Erythroblast (primary cell): ENCODE measurements around the gene SDF4.
A peak's percentile ranks its signal among the peaks of the same experiment; 100 is the strongest.

Experiments
- DNase-seq, 2 experiments: peaks; one replicate each; lab custom pipeline; 2025; lab: John Stamatoyannopoulos, UW
- GATA1 ChIP-seq: IDR thresholded peaks from 2 replicates; pipeline ENCODE4 v1.6.1; 2011; ENCODE audit warnings: low read depth, mild to moderate bottlenecking, control low read depth, low read length, moderate library complexity
- POLR2A ChIP-seq: IDR thresholded peaks from 2 replicates; pipeline ENCODE4 v1.6.1; 2011; ENCODE audit warnings: mild to moderate bottlenecking, low read length

The SDF4 gene

DNA sequence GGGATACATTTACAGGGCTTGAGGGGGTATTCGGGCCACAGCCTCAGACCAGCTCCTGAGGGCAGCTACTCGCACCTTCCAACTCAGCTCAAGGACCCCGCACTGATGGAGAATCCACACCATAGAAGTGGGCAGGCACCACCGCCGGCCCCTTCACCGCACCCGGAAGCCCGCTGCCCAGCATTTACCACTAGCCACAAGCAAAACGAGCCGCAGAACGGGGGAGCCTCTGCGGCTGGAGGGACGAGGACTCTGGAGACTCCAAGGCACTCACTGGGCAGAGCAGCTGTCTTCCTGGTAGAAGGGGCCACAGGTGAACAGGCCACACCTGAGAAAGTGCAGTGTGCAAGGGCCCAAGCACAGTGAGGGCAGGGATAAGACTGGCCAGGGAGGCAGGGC is 36.5 kb upstream of the SDF4 start:
- DNase-seq = no peak
- TF ChIP-seq POLR2A = peak; percentile 11
- no peak for TF ChIP-seq GATA1

DNA sequence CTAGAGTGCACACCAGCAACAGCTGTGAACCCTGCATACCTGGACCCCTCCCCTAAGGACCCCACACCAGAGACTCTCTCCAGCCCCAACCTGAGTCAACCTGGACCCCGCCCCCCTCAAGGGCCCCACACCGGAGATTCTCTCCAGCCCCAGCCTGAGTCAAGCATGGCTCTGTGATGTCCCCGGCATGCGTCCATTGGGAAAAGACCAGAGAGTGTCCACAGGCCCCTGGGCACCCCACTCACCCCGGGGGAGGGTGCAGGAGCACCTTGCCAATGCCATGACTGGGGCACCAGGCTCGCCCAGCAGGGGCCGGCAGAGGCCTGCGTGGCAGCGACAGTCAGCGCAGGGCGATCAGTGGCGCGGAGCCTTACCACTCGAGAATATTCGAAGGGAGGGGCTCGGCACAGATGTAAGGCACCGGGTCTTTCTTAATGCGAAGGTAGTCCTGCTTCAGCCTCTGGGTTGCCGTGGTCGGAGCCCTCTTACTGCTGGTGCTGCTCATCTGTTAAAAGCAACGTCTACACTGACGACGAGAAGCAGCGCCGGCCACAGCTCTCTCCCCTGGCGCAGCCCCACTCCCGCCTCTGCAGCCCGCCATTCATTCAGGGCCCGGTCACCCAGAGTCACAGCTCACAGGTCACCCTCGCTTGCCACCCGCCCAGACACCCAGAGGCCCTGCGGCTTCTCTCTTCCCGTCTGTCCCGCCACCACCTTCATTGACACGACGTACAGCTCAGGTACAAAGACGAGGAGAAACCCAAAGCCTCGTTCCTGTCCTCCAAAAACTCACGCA is 35.9 kb upstream of the SDF4 start:
- TF ChIP-seq POLR2A (no peak), GATA1 (no peak)
- no peak for DNase-seq

DNA sequence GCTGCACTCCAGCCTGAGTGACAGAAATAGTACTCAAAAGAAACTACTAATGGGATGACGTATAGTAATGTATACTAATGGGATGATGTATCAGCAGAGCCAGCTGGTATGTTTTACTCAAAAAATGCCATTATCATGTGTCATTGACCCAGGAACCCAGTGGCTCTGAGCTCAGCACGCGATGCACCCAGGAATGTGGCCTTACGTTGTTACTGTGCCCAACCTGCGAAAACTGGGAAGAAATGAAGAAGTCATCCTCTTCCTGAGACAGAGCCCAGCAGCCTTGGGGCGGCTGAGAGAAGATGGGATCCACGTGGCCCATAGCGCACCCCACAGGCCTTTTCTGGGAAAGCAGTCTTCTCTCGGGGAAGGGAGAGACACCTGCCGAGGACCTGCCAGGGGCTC is 33.1 kb upstream of the SDF4 start:
- TF ChIP-seq GATA1 (no peak), POLR2A (no peak)
- peak in 1 of 2 experiments; percentile 25 for DNase-seq

DNA sequence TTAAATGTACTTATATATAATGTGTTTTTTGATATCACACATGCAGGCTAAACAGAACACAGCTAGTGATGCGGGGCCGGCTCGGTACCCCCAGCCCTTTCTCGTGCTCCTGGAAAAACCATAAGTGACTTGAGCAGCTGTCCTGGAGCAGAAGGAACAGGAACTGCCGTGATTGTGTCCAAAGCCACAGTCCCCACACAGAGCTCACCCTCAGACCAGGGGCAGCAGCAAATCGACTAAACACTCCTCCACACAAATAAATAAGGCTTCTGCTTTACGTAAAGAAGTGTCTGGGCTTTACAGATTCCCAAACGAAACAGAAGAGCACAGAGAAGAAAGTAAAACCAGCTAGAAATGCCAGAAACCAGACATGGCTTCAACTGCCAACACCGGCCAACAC is 32.2 kb upstream of the SDF4 start:
- TF ChIP-seq GATA1 (no peak), POLR2A (no peak)

DNA sequence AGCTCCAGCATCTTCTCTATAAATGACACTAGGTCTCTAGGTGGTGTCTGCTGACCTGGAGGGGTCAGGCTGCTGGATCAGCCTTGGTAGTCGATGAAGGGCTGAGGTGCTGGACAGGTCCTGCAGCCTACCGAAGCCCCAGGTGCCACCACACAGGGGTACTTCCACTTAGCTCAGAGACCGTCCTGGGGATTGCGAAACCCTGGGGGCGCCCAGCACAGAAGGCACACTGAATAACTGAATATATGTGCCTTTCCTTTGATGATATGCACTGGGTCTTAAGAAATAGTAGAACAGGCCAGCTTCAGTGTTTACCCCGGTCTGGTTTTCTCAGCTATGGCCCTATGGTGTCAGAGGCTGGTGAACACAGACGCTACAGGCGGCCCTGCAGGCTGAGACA is 31.0 kb upstream of the SDF4 start:
- TF ChIP-seq GATA1 (no peak), POLR2A (no peak)

More for the DNA sequence above, 32.2 kb upstream of the SDF4 start:
- no peak for DNase-seq

DNA sequence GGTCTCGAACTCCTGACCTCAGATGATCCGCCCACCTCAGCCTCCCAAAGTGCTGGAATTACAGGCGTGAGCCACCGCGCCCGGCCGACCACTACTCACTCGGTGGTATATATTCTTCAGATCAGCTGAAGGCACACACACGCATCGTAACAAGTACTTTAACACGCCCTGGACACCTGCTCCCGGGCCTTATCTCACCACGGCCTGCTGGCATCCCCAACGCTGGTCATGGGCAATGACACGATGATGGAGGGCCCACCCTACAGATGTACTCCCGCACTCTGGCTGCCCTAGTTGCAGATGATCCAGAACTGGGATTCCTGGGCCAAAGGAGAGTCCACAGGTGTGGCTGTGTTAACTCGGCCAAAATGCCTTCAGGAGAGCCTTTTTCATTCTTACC is 30.3 kb upstream of the SDF4 start:
- DNase-seq = peak; percentile 29 to 76
- no peak for TF ChIP-seq POLR2A
- no peak for TF ChIP-seq GATA1

More for the DNA sequence above, 31.0 kb upstream of the SDF4 start:
- DNase-seq = no peak

DNA sequence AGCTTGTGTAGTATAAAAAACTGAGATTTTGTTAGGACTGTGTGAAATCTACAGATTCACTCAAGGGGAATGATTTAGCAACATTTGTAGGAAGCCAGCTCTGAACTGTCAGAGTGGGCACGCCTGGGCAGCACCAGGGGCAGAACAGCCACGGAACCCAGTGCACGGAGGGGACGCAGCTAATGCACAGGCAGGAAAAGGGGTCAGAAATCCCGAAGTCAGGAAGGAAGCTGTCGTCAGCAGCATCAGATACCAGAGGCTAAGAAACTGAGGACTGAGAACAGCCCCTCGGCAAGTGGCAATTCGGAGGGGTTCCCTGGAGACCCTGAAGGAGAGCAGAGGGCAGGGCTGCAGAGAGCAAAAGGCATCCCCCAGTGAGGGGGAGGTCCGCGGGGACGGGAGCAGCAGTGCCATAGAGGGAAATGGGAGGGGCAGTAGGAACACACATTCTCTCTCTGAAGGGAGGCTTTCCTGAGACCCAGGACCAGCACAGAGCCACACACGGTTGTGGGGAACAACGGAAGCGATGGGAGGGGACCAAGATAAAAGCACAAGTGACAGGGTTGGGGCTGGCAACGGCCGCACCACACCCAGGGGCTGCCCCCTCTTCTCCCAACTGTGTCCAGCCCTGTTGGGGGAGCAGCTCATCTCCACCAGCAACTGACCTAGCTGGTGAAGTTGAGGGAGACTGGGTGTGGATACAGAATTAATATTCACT is 29.2 kb upstream of the SDF4 start:
- peak; percentile 38 to 66 for DNase-seq
- no peak for TF ChIP-seq GATA1
- peak; percentile 33 for TF ChIP-seq POLR2A

DNA sequence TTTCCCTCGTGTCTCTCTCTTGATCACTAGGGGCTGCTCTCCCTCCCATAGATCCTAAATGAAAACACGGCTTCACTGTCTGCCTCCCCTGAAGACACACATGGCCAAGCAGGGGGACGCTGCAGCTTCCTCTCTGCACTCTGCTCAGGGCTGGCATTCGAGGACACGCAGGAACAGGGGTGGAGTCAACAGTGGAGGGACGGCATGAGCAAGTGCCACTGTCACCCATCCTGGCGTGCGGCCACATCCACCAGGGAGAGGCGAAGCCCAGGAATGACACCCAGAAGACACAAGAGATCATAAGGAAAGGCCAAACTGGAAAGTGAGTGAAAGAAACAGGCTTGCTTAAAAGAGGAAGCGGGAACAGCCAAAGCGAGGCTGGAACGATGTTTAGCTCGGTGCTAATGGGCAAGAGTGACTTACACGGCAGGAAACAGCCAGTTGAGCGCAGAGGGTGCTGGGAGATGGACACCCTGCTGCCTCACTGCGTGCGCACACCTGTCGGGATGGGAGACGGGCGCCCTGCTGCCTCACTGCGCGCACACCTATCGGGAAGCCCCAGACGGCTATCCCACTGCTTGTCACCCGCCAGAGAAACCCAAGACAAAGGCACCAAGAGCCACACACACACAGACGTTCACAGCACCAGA is 28.3 kb upstream of the SDF4 start:
- peak in 1 of 2 experiments; percentile 43 for DNase-seq
- TF ChIP-seq GATA1 = no peak
- TF ChIP-seq POLR2A = no peak

DNA sequence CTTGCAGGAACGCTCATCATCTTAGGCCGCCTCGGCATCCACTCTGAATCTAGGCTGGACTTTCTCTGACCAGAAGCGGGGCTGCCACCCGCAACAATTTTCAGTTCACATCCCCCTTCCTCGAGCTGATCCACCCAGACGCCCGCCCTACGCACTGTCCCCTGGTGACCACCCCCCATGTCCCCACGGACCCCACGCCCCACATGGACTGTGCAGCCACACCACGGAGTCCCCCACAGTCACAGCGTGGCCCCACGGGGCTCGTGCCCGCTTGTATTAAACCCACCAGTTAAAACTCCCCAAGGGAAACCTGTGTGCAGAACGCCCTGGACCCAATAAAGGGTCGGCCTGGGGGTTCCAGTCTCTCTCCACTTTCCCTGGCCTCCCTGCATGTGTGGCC is 27.7 kb upstream of the SDF4 start:
- no peak for DNase-seq
- TF ChIP-seq POLR2A (no peak), GATA1 (no peak)

DNA sequence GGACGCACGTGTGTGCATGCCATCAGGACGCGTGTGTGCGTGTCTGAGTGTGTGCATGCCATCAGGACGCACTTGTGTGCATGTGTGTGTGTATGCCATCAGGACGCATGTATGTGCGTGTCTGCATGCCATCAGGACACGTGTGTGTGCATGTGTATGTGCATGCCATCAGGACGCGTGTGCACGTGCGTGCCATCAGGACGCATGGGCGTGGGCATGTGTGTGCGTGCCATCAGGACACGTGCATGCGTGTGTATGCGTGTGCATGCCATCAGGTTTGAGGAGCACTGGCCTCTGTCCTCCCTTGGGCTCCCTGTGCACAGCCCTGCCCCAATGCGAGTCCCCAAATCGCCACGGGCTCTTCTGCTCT is 27.3 kb upstream of the SDF4 start:
- DNase-seq = no peak
- TF ChIP-seq POLR2A (no peak), GATA1 (no peak)

DNA sequence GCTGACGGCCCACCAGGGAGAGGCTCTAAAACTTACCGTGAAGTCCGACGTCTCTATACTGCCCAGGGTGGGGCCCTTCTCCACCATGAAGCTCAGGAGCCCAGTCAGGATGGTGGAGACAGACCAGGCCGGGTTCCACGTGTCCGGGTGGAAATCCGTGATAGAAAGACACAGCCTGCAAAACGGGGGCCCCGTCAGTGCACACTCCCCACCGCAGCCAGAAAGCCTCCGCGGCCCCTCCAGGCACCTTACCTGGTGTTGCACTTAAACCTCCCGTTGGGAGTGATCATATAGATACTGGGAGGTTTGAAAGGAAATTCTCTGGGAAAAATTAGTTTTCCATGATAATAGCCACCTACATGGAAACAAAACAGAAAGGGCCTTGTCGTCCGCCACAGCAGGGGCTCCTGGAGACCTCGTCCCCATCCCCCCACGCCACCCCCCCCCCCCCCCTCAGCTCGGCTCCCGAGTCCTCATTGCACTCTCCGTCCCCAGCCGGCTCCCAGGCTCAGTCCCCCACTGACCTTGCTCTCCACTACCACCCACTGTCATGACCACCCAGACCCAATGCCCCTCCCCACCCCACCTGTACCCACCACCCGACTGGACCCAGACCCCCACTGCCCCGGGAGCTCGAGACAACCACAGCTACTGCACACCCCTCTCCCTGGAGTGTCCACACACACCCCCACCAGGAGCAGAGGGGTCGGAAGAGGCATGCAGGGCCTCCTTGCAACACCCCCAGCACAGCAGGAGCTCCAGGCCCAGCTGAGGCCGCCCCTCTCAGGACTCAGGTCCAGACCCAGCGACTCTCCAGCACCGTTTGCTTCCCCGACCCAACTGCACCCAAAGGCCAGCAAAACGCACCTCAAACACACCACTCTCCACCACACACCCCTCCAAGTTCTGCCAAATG is 25.4 kb upstream of the SDF4 start:
- DNase-seq = no peak
- TF ChIP-seq POLR2A = no peak
- TF ChIP-seq GATA1 = no peak

DNA sequence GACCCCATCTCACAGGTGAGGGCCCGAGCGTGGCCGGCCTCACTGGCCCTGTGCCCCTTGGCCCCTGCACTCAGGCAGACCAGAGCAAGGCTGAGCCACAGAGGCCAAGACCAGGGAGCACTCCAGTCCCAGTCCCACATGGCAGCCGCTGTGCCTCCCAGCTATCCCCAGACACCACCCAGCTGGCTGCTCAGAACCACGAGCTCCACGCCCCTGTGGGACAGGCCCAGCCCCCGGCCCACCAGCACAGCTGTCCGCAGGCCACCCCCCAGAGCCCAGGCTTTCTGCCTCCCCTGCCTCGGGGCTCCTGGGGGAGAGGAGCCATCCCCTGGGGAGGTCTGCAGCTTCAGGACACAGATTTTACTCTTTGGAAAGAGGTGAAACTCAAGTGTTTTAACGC is 23.8 kb upstream of the SDF4 start:
- no peak for DNase-seq
- TF ChIP-seq GATA1 = no peak
- TF ChIP-seq POLR2A = no peak

DNA sequence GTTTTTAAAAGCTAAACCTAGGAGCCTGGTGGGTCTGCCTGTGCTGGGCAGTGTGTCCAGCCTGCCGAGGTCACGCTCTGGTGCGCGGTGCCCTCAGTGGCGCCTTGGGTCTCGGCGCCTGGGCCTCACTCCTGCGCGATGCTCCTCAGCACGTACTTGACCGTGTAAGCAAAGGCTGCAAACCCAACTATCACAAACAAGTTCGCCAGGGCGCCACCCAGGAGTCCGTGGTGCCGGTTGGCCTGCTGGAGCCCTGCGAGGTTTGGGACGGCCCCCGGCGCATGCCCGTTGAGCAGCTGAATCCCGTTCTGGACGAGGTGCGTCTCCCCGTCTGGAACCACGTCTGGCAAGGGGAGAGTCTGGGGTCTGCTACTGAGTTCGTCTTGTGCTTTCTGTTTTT is 23.3 kb upstream of the SDF4 start:
- no peak for TF ChIP-seq GATA1
- TF ChIP-seq POLR2A = no peak
- no peak for DNase-seq

DNA sequence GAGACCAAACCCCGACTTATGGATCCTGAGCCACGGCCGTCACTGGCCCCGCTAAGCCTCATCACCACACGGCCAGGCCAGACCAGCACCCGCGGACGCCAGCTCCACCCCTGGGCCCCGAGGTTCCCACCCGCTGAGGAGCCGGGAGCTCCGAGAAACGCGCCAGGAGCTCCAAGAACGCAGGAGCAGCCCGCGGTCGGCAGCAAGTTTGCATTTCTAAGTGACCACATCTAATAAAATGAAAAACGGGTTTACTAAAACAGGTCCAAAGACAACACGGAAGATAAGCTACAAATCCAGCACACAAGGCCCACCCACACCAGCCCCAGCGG is 22.8 kb upstream of the SDF4 start:
- DNase-seq = no peak
- TF ChIP-seq GATA1 (no peak), POLR2A (no peak)
